Measurements from ENCODE around the gene LYL1. TPM values are rescaled to one million over a fixed set of nuclear protein-coding genes. Genes with fewer than 3 reads are reported as not detected.

LYL1 gene
- total and polyA plus RNA-seq, 2 of the 13 experiments (the other 11 are each of a cell fraction or from before 2014, with no cell fraction given) = 0.75 to 0.92 TPM

GRCh38 chr19:13116282-13117175 is 13.9 kb upstream of the LYL1 start, which contains the start of gene TRMT1 (continued):
- TF ChIP-seq, protein P1, sequence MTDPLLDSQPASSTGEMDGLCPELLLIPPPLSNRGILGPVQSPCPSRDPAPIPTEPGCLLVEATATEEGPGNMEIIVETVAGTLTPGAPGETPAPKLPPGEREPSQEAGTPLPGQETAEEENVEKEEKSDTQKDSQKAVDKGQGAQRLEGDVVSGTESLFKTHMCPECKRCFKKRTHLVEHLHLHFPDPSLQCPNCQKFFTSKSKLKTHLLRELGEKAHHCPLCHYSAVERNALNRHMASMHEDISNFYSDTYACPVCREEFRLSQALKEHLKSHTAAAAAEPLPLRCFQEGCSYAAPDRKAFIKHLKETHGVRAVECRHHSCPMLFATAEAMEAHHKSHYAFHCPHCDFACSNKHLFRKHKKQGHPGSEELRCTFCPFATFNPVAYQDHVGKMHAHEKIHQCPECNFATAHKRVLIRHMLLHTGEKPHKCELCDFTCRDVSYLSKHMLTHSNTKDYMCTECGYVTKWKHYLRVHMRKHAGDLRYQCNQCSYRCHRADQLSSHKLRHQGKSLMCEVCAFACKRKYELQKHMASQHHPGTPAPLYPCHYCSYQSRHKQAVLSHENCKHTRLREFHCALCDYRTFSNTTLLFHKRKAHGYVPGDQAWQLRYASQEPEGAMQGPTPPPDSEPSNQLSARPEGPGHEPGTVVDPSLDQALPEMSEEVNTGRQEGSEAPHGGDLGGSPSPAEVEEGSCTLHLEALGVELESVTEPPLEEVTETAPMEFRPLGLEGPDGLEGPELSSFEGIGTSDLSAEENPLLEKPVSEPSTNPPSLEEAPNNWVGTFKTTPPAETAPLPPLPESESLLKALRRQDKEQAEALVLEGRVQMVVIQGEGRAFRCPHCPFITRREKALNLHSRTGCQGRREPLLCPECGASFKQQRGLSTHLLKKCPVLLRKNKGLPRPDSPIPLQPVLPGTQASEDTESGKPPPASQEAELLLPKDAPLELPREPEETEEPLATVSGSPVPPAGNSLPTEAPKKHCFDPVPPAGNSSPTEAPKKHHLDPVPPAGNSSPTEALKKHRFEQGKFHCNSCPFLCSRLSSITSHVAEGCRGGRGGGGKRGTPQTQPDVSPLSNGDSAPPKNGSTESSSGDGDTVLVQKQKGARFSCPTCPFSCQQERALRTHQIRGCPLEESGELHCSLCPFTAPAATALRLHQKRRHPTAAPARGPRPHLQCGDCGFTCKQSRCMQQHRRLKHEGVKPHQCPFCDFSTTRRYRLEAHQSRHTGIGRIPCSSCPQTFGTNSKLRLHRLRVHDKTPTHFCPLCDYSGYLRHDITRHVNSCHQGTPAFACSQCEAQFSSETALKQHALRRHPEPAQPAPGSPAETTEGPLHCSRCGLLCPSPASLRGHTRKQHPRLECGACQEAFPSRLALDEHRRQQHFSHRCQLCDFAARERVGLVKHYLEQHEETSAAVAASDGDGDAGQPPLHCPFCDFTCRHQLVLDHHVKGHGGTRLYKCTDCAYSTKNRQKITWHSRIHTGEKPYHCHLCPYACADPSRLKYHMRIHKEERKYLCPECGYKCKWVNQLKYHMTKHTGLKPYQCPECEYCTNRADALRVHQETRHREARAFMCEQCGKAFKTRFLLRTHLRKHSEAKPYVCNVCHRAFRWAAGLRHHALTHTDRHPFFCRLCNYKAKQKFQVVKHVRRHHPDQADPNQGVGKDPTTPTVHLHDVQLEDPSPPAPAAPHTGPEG (CRISPR knock-in tag; IDR thresholded peaks at IDR 0.05) = 0 out of 2 replicates have a peak, but pooled peaks have one; percentile 53
- TF ChIP-seq ZSCAN25 (CRISPR knock-in tag; IDR thresholded peaks at IDR 0.05) = no peak
- TF ChIP-seq ELF3 (CRISPR knock-in tag; IDR thresholded peaks at IDR 0.05) = peak; percentile 71
- TF ChIP-seq SETDB1 (CRISPR knock-in tag; IDR thresholded peaks at IDR 0.05; ENCODE audit: borderline replicate concordance) = no peak
- no peak for TF ChIP-seq ARNT (IDR thresholded peaks at IDR 0.05)
- no peak for TF ChIP-seq AGO2 (optimal IDR thresholded peaks at IDR 0.05; ENCODE audit: low read depth, low read length)
- TF ChIP-seq ZNF569 (CRISPR knock-in tag; IDR thresholded peaks at IDR 0.05; ENCODE audit: borderline replicate concordance) = 0 out of 2 replicates have a peak, but pooled peaks have one; percentile 47
- no peak for TF ChIP-seq SNAI1 (CRISPR knock-in tag; IDR thresholded peaks at IDR 0.05; ENCODE audit: borderline replicate concordance)
- TF ChIP-seq ZNF737 (CRISPR knock-in tag; IDR thresholded peaks at IDR 0.05; ENCODE audit: borderline replicate concordance) = no peak
- TF ChIP-seq ZNF776 (CRISPR knock-in tag; IDR thresholded peaks at IDR 0.05) = no peak
- TF ChIP-seq NAIF1 (CRISPR knock-in tag; IDR thresholded peaks at IDR 0.05; ENCODE audit: borderline replicate concordance) = 0 out of 2 replicates have a peak, but pooled peaks have one; percentile 6
- TF ChIP-seq, protein P2, sequence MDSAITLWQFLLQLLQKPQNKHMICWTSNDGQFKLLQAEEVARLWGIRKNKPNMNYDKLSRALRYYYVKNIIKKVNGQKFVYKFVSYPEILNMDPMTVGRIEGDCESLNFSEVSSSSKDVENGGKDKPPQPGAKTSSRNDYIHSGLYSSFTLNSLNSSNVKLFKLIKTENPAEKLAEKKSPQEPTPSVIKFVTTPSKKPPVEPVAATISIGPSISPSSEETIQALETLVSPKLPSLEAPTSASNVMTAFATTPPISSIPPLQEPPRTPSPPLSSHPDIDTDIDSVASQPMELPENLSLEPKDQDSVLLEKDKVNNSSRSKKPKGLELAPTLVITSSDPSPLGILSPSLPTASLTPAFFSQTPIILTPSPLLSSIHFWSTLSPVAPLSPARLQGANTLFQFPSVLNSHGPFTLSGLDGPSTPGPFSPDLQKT (CRISPR knock-in tag; IDR thresholded peaks at IDR 0.05; ENCODE audit: borderline replicate concordance) = no peak
- TF ChIP-seq ZNF574 (CRISPR knock-in tag; IDR thresholded peaks at IDR 0.05) = peak; percentile 97
- TF ChIP-seq ZNF772 (CRISPR knock-in tag; IDR thresholded peaks at IDR 0.05) = no peak
- TF ChIP-seq ZNF136 (CRISPR knock-in tag; IDR thresholded peaks at IDR 0.05; ENCODE audit: low read depth) = peak; percentile 52; the same call in 1 of the 2 replicates
